ENCODE results near the gene HAPLN2.

HAPLN2 gene

DNA sequence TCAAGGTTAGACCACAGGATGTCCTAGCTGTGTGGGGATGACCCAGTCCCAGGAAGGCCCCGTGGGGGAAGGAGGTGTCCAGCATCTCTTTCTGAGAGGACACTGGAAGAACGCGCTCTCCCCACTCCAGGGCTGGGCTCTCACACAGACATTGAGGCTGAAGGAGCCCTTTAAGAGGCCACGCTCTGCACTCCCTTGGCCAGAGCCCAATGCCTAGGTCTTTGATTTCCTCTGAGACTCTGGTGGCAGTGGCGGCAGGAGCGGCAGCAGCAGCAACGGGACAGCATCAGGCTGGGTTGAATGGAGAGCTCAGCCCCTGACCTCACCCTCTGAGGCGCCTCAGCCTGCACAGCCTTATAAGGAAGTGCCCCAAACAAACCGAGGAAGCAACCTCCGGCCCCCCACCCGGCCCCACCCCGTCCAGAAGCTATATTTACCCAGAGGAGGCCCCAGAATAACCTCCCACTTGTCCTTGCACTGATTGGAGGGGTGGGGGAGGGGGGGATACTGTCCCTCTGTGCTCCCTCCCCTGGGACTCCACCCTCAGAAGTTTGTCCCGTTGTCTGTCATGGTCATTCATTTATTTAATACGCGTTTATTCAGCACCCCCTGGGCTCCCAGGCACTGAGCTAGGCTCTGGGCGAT is 45.7 kb downstream of the HAPLN2 start:
- peak in 1 of 2 experiments; percentile 19 for DNase-seq

GRCh38 chr1:156665539-156665938 is 46.3 kb downstream of the HAPLN2 start:
- DNase-seq = no peak

GRCh38 chr1:156666862-156667609 is 47.8 kb downstream of the HAPLN2 start:
- DNase-seq = no peak

DNA sequence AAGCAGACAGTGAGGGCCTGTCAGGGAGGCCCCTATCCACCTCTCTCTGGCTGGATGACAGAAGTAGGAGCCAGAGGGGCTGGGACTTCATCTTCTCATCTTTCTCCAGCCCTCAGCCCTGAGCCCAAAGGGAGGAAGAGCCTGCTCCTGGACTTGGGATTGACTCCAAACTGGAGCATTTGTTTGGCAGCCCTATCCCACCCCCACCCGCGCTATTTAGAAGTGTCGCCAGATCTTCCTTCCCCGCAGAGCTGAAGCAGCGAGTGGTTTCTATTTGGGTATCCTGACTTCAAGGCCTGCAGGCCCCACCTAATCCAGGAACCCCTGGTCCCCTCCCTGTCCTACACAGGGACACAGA is 48.4 kb downstream of the HAPLN2 start:
- DNase-seq = no peak

DNA sequence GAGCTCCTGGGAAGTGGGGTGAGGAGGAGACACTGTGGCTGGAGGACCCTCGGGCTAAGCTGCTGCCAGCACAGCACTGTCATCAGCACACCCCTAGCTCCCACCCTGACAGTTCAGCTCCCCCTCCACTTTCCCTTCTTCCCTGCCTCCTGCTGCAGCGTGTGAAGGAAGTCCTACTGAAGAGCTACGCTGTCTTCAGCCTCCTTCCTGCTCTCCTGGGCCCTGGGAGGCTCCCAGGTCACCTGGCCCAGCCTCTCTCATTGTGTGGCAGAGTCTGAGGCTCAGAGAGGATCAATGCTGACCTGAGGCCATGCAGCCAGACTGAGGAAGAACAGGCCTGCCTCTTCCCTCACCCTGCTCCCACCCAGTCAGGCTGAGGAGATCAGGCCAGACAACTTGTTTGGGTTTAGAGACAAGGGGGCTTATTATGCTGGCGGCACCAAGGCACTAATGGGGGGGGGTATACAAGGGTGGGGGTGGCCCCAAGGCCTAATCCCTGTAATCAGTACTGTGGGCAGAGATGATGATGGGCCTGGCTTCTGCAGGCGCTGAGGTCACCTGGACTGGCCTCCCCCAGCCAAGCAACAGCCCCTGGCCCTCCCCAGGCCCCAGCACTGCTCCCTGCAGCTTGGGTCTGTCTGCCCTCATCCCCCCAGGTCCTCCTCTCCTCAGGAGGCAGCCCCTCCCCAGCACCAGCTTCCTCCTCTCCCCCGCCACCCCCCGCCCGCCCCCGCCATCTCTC is 48.9 kb downstream of the HAPLN2 start:
- DNase-seq = no peak

GRCh38 chr1:156668801-156669637 is 49.8 kb downstream of the HAPLN2 start:
- DNase-seq = no peak

DNA sequence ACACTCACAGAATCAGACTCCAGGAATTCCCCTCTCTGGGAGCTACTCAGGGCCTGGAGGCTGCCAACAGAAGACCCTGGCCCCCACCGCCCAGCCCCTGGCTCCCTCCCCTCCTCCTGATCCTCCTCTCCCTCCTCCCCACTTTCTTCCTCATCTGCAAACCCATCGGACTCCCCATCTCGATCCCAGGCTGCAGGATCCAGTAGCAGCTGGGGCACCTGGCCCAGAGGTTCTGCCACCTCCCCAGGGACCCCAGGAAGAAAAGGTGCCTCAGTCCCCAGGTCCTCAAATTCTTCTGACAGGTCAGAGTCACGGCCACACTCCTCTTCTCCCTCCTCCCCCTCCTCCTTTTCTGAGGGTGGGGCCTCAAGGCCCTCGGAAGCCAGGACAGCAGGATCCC is 50.6 kb downstream of the HAPLN2 start:
- no peak for DNase-seq

GRCh38 chr1:156670359-156670758 is 51.1 kb downstream of the HAPLN2 start:
- no peak for DNase-seq

- DNase-seq = no peak
Observed at GRCh38 chr1:156670791-156671190, 51.6 kb downstream of the HAPLN2 start.

DNA sequence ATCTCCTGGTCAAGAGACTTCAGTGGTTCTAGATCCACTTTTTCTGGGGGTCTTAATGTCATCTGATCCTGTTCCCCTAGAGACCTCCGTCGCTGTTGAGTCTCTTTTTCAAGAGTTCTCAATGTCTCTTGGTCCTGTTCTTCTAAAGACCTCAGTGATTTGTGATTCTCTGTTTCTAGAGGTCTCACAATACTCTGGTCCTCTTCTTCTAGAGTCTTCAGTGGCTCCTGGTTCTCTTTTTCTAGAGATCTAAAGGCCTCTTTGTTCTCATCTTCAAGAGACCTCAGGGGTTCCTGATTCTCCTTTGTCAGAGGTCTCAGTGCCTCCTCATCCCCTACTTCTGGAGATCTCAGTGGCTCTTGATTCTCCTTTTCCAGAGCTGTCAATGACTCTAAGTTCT is 52.6 kb downstream of the HAPLN2 start:
- no peak for DNase-seq

- DNase-seq = no peak
Observed at GRCh38 chr1:156673387-156674121, 54.3 kb downstream of the HAPLN2 start.
